ENCODE data around the gene SMARCAL1. TPM values are rescaled to one million over a fixed set of nuclear protein-coding genes. Genes with fewer than 3 reads are reported as not detected.

SMARCAL1 gene
- total RNA-seq, 2 donors from 2014 or later: 9.9 to 27.7 TPM

- 80 to 89% methylated on average over 1 of the region's 1 CpG for WGBS, 2 donors
- intact Hi-C loops (cut with DNase I): no loop called here
- ATAC-seq (no peak), DNase-seq (no peak)
- no peak overlapping the region for H3K27ac ChIP-seq
- peaks cover 0 to 10% of the 10 kb centered on the region in 2 donors for H3K36me3 ChIP-seq (replicated peaks in 1 of 2; ENCODE audit: insufficient read depth in 1 of 2, low read depth in 2 of 2)
- H3K9me3 ChIP-seq: no peaks in the 10 kb centered on the region
- H3K27me3 ChIP-seq: no peaks in the 10 kb centered on the region
- H3K4me1 ChIP-seq: no peaks in the 10 kb centered on the region
- TF ChIP-seq CTCF (IDR thresholded peaks at IDR 0.05) (no peak), POLR2A (IDR thresholded peaks at IDR 0.05) (no peak)
- H3K4me3 ChIP-seq: no peak overlapping the region
Measured at GRCh38 chr2:216478791-216479190, 66.5 kb downstream of the SMARCAL1 start.

- TF ChIP-seq POLR2A (IDR thresholded peaks at IDR 0.05): no peak
- no peak for TF ChIP-seq CTCF (IDR thresholded peaks at IDR 0.05)
- Histone ChIP-seq H3K27ac (no peak overlapping the region), H3K4me3 (no peak overlapping the region), H3K9me3 (no peaks in the 10 kb centered on the region), H3K4me1 (no peaks in the 10 kb centered on the region), H3K27me3 (no peaks in the 10 kb centered on the region), H3K36me3 (replicated peaks in 1 of 2; ENCODE audit: insufficient read depth in 1 of 2, low read depth in 2 of 2) (peaks cover 0 to 10% of the 10 kb centered on the region in 2 donors)
- ATAC-seq (no peak), DNase-seq (no peak)
- 74 to 79% methylated on average over 3 of the region's 3 CpGs for WGBS, 2 donors
- intact Hi-C loops (cut with DNase I): no loop called here
Measured at GRCh38 chr2:216480221-216480620, 67.9 kb downstream of the SMARCAL1 start.

GRCh38 chr2:216482640-216483039 lies 70.4 kb downstream of the SMARCAL1 start:
- H3K27ac ChIP-seq: no peak overlapping the region
- H3K36me3 ChIP-seq (replicated peaks in 1 of 2; ENCODE audit: insufficient read depth in 1 of 2, low read depth in 2 of 2): peaks cover 0 to 9% of the 10 kb centered on the region in 2 donors

GRCh38 chr2:216485237-216485636 lies 73.0 kb downstream of the SMARCAL1 start:
- Histone ChIP-seq H3K36me3 (replicated peaks in 1 of 2; ENCODE audit: insufficient read depth in 1 of 2, low read depth in 2 of 2) (peaks cover 0 to 1% of the 10 kb centered on the region in 2 donors), H3K4me3 (no peak overlapping the region), H3K4me1 (no peaks in the 10 kb centered on the region), H3K9me3 (no peaks in the 10 kb centered on the region), H3K27ac (peak overlapping the region in 1 of 4 donors; percentile 37), H3K27me3 (no peaks in the 10 kb centered on the region)
- intact Hi-C loops (cut with DNase I): no loop called here
- TF ChIP-seq CTCF (IDR thresholded peaks at IDR 0.05) (no peak), POLR2A (IDR thresholded peaks at IDR 0.05) (no peak)
- 50 to 95% methylated on average over 1 to 3 of the region's 3 CpGs for WGBS, 2 donors
- DNase-seq (no peak), ATAC-seq (no peak)

More at GRCh38 chr2:216482640-216483039, 70.4 kb downstream of the SMARCAL1 start:
- H3K27me3 ChIP-seq: no peaks in the 10 kb centered on the region
- 89 to 91% methylated on average over 2 of the region's 2 CpGs for WGBS, 2 donors
- no peaks in the 10 kb centered on the region for H3K4me1 ChIP-seq
- no peak overlapping the region for H3K4me3 ChIP-seq
- no peak for DNase-seq
- intact Hi-C loops (cut with DNase I): no loop called here
- TF ChIP-seq POLR2A (IDR thresholded peaks at IDR 0.05) (no peak), CTCF (IDR thresholded peaks at IDR 0.05) (no peak)
- ATAC-seq: no peak
- H3K9me3 ChIP-seq: no peaks in the 10 kb centered on the region

- peak in 1 of 4 donors; percentile 36 for DNase-seq
- Histone ChIP-seq H3K27me3 (no peaks in the 10 kb centered on the region), H3K4me1 (no peaks in the 10 kb centered on the region), H3K4me3 (no peak overlapping the region), H3K27ac (peak overlapping the region in 1 of 4 donors; percentile 40), H3K36me3 (replicated peaks in 1 of 2; ENCODE audit: insufficient read depth in 1 of 2, low read depth in 2 of 2) (peaks cover 0 to 1% of the 10 kb centered on the region in 2 donors), H3K9me3 (no peaks in the 10 kb centered on the region)
- no peak for TF ChIP-seq CTCF (IDR thresholded peaks at IDR 0.05)
- no peak for TF ChIP-seq POLR2A (IDR thresholded peaks at IDR 0.05)
- ATAC-seq: no peak
- intact Hi-C loops (cut with DNase I): no loop called here
- WGBS, 2 donors: 62 to 69% methylated on average over 5 of the region's 5 CpGs
Measured at GRCh38 chr2:216485745-216486144, 73.5 kb downstream of the SMARCAL1 start.
